Measurements from ENCODE around the gene SNURF. TPM values are rescaled to one million over a fixed set of nuclear protein-coding genes. Genes with fewer than 3 reads are reported as not detected.

SNURF gene
- total RNA-seq, 4 donors from 2014 or later = 5.1 to 33.8 (median 7.1) TPM

Small RNA genes lying within 50 kb of the gene (small RNA-seq; reads per million reads assigned to genes)
- 0 reads per million in 4 donors for gene AC090602.1
- 0 reads per million in 4 donors for gene AC124312.4
- gene AC124312.5 = 0 to 0.13 (median 0) reads per million in 4 donors

Other genes starting within 250 kb of the SNURF start
- gene SNRPN, start within 50 bp of the SNURF start, total RNA-seq = 100 to 1,000 TPM; 105 to 155 (median 116) TPM

Data from gastroesophageal sphincter (tissue), 4 donors.